Hepatic stellate cell (primary cell): Measurements from ENCODE around the gene KCNT1.

Source experiments
- DNase-seq: peaks from one replicate; pipeline ENCODE4 v3.0.0; 2011; ENCODE audit warnings: low spot score

Gene KCNT1

GRCh38 chr9:135766251-135766650 lies 64.3 kb downstream of the KCNT1 start:
- DNase-seq: no peak

GRCh38 chr9:135766707-135767106 lies 64.7 kb downstream of the KCNT1 start:
- DNase-seq: no peak

DNA sequence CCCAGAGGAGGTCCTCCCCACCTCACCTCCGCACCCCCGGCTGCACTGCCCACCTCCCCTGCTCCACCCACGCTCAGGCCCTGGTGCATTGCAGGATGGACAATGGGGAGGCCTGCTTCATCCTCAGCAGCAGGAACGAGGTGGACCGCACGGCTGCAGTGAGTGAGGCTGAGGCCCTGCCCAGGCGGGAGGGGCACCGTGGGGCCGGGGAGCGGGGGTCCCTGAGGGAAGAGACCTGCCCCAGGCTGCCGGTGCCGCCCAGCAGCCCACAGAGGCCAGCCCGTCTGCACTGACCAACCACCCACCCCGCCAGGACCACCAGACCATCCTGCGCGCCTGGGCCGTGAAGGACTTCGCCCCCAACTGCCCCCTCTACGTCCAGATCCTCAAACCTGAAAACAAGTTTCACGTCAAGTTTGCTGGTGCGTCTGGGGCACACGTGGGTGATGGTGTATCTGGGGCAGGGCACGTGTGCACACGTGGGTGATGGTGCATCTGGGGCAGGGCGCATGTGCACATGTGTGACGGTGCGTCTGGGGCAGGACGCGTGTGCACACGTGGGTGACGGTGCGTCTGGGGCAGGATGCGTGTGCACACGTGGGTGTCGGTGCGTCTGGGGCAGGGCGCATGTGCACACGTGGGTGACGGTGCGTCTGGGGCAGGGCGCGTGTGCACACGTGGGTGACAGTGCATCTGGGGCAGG lies 66.7 kb downstream of the KCNT1 start:
- DNase-seq: no peak

- DNase-seq: no peak
Observed at GRCh38 chr9:135769489-135770202, 67.7 kb downstream of the KCNT1 start.

- no peak for DNase-seq
Observed at GRCh38 chr9:135770203-135770535, 68.2 kb downstream of the KCNT1 start.

GRCh38 chr9:135770771-135771170 lies 68.8 kb downstream of the KCNT1 start:
- DNase-seq: no peak

- DNase-seq: no peak
Observed at GRCh38 chr9:135771401-135772051, 69.5 kb downstream of the KCNT1 start.

GRCh38 chr9:135772056-135772646 lies 70.2 kb downstream of the KCNT1 start:
- no peak for DNase-seq

GRCh38 chr9:135772702-135773493 lies 70.9 kb downstream of the KCNT1 start:
- no peak for DNase-seq

GRCh38 chr9:135773530-135774238 lies 71.7 kb downstream of the KCNT1 start:
- DNase-seq: no peak

DNA sequence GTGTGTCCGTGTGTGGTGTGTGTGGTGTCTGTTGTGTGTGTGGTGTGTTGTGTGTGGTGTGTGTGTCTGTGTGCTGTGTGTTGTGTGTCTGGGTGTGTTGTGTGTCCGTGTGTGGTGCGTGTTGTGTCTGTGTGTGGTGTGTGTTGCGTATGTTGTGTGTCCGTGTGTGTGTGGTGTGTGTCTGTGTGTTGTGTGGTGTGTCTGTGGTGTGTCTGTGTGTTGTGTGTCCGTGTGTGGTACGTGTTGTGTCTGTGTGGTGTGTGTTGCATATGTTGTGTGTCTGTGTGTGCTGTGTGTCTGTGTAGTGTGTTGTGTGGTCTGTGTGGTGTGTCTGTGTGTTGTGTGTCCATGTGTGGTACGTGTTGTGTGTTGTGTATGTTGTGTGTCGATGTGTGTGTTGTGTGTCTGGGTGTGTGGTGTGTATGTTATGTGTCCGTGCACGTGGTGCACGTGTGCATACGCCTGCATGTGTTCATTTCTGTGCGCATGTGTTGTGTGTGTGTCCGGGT lies 72.3 kb downstream of the KCNT1 start:
- no peak for DNase-seq

DNA sequence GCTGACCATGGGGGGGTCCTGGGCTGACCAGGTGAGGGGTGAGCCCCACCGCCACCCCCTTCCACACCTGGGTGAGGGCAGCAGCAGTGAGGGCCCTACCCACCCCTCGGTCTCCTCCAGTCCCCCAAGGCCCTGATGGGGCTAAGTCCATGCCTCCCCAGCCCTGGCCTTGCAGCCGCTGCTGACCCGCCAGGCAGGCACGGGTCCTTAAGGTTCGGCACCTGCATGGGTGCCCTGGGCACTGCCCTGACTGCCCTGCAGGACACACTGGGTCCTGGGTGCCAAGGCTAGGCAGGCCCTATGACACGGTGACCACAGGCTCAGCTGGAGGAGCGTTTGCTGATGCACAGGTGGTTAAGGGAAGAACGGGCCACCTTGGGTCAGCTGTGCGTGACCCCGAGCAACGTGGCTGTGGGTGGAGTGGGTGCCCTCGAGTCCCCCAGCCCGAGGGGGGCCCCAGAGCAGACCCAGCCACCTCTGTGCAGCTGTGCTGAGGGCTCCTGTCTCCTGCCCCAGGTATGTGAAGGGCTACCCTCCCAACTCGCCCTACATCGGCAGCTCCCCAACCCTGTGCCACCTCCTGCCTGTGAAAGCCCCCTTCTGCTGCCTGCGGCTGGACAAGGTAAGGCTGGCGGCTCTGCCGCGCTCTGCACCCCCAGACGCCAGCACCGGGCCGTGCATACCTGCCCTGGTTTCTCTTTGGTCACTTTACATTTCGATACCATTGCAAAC lies 73.0 kb downstream of the KCNT1 start:
- no peak for DNase-seq

GRCh38 chr9:135775911-135776310 lies 73.9 kb downstream of the KCNT1 start:
- no peak for DNase-seq

GRCh38 chr9:135776893-135777622 lies 75.1 kb downstream of the KCNT1 start:
- DNase-seq: no peak

DNA sequence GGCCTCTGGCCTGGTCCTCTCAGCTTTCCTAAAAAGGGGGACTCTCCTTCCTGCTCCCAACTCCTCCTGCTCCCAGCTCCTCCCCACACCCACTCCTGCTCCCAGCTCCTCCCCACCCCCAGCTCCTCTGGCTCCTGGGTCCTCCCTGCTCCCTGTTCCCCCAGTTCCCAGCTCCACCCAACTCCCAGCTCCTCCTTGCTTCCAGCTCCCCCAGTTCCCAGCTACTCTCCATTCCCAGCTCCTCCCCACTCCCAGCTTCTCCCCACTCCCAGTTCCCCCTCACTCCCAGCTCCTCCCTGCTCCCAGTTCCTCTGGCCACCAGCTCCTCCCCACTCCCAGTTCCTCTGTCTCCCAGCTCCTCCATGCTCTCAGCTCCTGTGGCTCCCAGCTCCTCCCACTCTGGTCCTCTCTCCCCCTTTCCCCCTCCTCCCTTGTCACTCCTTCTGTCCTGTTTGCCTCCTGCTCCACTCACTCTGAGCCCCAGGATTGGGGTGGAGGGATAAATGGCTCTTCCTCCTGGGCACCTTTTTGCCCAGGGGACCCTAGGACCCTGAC lies 75.7 kb downstream of the KCNT1 start:
- no peak for DNase-seq

DNA sequence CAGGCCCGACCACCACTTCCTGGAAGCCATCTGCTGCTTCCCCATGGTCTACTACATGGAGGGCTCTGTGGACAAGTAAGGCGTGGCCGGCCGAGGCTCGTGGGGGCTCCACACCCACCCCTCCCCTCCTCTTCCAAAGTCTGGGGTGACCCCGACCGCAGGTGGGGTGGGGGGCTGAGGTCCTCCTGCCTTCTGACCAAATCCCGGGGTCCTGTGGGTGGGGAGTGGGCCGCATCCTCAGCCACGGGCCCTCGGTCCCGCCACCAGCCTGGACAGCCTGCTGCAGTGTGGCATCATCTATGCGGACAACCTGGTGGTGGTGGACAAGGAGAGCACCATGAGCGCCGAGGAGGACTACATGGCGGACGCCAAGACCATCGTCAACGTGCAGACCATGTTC lies 76.4 kb downstream of the KCNT1 start:
- no peak for DNase-seq

DNA sequence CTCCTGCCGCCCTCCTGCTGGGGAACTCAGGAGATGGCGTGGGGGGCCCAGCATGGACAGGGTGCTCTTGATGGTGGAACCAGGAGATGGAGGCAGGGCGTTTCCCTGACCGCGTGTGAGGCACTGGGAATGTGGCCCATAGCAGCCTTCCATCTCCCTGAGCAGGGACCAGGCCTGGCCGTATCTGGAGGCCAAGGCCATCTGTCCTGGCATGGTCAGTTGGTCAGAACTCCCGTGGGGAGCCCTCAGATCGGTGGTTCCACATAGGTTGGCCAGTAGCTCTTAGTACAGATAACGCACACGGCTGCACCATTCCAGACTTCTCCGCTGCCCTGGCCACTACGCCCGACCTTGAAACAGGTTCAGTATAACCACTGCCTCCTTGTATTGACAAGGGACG lies 77.6 kb downstream of the KCNT1 start:
- no peak for DNase-seq

DNA sequence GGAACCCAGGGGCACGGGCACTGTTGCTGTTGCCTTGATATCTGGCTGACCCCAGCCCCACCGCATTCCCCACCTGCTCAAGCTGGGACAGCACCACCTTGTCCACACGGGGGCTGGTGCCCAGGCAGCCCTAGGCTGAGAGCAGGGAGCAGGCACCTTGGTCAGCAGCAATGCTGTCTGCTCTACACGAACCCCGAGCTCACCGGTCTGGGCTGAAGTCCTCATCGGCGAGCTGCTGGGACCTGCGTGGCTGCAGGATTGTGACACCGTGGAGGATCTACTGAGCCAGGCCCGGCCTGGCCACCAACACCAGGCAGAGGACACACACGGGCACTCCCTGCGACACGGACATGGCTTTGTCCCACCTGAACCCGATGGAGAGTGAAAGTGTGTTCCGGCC lies 78.1 kb downstream of the KCNT1 start:
- no peak for DNase-seq

DNA sequence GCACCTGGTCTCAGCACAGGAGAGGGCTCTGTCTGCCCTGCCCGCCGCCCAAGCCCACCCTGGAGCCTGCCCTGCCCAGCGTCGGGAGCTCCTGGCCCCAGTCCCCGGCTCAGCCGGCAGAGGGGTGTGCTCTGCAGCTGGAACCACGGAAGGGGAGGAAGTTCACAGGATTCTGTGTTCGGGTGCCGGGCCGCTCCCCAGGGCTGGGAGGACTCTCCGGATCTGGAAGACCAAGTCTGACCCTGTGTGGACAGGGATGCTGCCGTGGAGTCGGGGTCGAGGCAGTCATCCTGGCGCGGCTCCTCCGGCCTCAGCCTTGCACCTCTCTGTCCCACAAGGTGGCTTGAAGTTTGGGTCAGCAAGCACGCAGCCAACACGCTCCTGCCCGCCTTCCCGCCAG lies 78.6 kb downstream of the KCNT1 start:
- no peak for DNase-seq

GRCh38 chr9:135782946-135783345 lies 81.0 kb downstream of the KCNT1 start:
- DNase-seq: no peak
